ENCODE measurements around the gene BMP8A.

GRCh38 chr1:39474810-39475209 is 16.6 kb upstream of the BMP8A start:
- TF ChIP-seq CTCF (optimal IDR thresholded peaks at IDR 0.05 in 1 of 3, IDR thresholded peaks at IDR 0.05 in 1 of 3, conservative IDR thresholded peaks at IDR 0.05 in 1 of 3; ENCODE audit: extremely low read depth in 1 of 3, insufficient read depth in 2 of 3, low read length in 3 of 3) (no peak), EZH2 (IDR thresholded peaks at IDR 0.05; ENCODE audit: low read length) (no peak)

All from keratinocyte (primary cell).